LNCaP clone FGC (cell line): ENCODE results near the gene SPTSSB.

ENCODE experiments used
- DNase-seq: peaks from one replicate; pipeline ENCODE4 v3.0.0-alpha.2; 2011; ENCODE audit warnings: low read depth
- H3K4me3 ChIP-seq: 2 replicates; pipeline ENCODE4 v1.5.1; 2011; ENCODE audit warnings: mild to moderate bottlenecking, low read depth, low read length, control low read depth
- TF ChIP-seq, protein P1 (sequence below): IDR thresholded peaks from 2 replicates; pipeline ENCODE4 v1.5.1; 2012; ENCODE audit warnings: mild to moderate bottlenecking; ENCODE audit not compliant: control insufficient read depth, insufficient read depth; ENCODE audit errors: extremely low read depth

SPTSSB gene

DNA sequence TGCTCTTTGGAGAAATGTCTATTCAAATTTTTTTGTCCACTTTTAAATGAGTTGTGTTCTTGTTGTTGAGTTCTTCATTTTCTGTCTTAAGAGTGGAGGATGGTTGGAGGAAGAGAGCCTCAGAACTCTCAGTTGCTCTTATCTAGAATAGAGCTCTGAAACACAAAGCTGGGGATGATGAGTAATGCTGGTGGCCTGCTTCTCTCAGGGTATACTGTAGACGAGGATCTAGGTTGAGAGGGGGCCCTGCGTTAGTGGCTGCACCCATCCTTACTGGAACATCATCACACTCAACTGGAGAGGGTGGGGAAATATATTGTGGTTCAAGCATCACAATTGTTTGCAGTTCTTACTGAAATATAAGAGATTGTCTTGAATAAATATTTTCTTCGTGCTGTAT is 1.8 kb downstream of the SPTSSB start:
- TF ChIP-seq, protein P1, sequence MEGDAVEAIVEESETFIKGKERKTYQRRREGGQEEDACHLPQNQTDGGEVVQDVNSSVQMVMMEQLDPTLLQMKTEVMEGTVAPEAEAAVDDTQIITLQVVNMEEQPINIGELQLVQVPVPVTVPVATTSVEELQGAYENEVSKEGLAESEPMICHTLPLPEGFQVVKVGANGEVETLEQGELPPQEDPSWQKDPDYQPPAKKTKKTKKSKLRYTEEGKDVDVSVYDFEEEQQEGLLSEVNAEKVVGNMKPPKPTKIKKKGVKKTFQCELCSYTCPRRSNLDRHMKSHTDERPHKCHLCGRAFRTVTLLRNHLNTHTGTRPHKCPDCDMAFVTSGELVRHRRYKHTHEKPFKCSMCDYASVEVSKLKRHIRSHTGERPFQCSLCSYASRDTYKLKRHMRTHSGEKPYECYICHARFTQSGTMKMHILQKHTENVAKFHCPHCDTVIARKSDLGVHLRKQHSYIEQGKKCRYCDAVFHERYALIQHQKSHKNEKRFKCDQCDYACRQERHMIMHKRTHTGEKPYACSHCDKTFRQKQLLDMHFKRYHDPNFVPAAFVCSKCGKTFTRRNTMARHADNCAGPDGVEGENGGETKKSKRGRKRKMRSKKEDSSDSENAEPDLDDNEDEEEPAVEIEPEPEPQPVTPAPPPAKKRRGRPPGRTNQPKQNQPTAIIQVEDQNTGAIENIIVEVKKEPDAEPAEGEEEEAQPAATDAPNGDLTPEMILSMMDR: no peak
- DNase-seq: no peak
- H3K4me3 ChIP-seq: no peak overlapping the region

- DNase-seq: no peak
- TF ChIP-seq, protein P1: no peak
- H3K4me3 ChIP-seq: no peak overlapping the region
Measured at GRCh38 chr3:161366094-161366493, 5.2 kb downstream of the SPTSSB start.

DNA sequence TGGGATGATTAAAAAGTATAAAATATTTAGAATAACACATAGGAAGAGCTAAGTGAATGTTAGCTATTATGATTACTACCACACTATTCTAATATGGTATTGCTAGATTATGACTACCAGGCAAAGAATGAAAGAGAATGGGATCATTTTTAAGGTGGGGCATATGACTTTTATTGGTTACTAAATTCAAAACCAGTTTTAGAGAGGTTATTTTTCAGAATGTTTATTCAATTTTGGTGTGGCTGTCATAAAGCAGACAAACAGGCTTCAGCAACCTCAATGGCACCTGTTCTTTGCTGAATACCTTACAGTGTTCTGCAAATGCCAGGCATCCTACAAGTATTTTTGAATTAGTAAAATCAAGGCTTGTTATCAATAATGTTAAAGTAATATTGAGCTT is 12.8 kb downstream of the SPTSSB start:
- TF ChIP-seq, protein P1: no peak
- no peak for DNase-seq
- H3K4me3 ChIP-seq: no peak overlapping the region

GRCh38 chr3:161356287-161356686 is 15.0 kb downstream of the SPTSSB start:
- no peak overlapping the region for H3K4me3 ChIP-seq
- DNase-seq: no peak
- TF ChIP-seq, protein P1: no peak

DNA sequence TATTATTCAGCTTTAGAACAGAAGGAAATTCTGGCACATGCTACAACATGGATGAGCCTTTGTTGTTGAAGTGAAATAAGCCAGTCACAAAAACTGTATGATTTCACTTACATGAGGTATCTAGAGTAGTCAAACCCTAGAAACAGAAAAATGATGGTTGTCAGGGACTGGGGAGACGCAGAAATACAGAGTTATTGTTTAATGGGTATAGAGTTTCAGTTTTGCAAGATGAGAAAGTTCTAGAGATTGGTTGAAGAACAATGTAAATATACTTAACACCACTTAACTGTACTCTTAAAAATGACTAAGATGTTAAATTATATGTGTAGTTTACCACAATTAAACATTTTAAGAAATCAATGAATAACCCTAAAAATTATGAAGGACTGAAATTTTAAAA is 15.8 kb downstream of the SPTSSB start:
- TF ChIP-seq, protein P1: no peak
- H3K4me3 ChIP-seq: no peak overlapping the region
- DNase-seq: no peak

GRCh38 chr3:161354554-161354953 is 16.8 kb downstream of the SPTSSB start:
- H3K4me3 ChIP-seq: no peak overlapping the region
- TF ChIP-seq, protein P1: no peak
- DNase-seq: no peak

GRCh38 chr3:161351330-161351729 is 20.0 kb downstream of the SPTSSB start:
- no peak overlapping the region for H3K4me3 ChIP-seq
- TF ChIP-seq, protein P1: no peak
- no peak for DNase-seq
